ENCODE results near the gene RAB3C. TPM values are rescaled to one million over a fixed set of nuclear protein-coding genes. Genes with fewer than 3 reads are reported as not detected.
"Not testable (repeated sequence)": the region's sequence is repeated elsewhere in the genome, so short reads cannot be mapped to it uniquely, and the experiment has no call there.

RAB3C gene
- total RNA-seq, 2 donors from 2014 or later, result 2.3 to 45.2 TPM

DNA sequence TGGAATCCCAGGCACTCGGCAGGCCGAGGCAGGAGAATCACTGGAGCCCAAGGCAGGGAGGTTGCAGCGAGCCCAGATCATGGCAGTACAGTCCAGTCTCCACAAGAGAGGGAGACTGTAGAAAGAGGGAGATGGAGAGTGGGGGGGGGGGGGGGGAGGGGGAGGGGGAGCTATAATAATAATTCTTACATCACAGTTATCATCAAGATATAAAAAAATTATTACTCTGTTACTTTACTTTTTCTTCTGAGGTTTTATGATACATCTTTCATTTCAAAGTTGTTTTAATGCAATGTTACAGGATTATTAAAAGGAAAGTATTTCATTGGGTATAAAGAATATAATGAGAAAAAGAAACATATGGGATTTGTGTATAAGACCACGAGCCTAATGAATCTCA, 17.8 kb upstream of the RAB3C start:
- Histone ChIP-seq H3K27me3 (no peaks in the 10 kb centered on the region), H3K4me1 (no peaks in the 10 kb centered on the region), H3K9me3 (no peaks in the 10 kb centered on the region), H3K4me3 (no peak overlapping the region), H3K27ac (no peak overlapping the region), H3K36me3 (replicated peaks in 1 of 2; ENCODE audit: insufficient read depth in 1 of 2, low read depth in 2 of 2) (no peaks in the 10 kb centered on the region)
- WGBS, 2 donors, result 93 to 98% methylated on average over 4 of the region's 4 CpGs
- no peak for DNase-seq
- intact Hi-C loops (cut with DNase I), result no loop called here
- no peak for ATAC-seq
- TF ChIP-seq CTCF (IDR thresholded peaks at IDR 0.05), result no peak
- no peak for TF ChIP-seq POLR2A (IDR thresholded peaks at IDR 0.05)

DNA sequence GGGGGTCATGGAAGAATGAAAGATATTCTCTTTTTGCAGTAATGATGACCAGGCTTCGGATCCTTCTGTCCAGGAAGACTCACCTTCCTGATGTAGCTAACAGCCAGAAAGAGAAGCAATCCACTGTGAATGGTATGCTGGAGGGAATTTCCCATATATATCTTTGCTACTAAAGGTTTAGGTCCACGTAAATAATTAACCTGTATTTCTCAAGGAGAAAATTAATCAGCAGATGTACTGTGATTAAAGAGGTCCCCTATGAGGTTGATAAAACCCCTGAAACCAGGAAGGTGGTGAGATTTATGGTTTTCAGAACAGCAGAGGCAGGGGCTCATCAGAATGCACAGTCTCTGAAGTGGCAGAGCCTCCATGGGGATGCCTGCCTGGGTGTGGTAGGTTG, 11.4 kb upstream of the RAB3C start:
- intact Hi-C loops (cut with DNase I), result no loop called here
- no peak for TF ChIP-seq POLR2A (IDR thresholded peaks at IDR 0.05)
- no peak for TF ChIP-seq CTCF (IDR thresholded peaks at IDR 0.05)
- ATAC-seq, result no peak
- no peak overlapping the region for H3K27ac ChIP-seq
- no peak for DNase-seq
- no peak overlapping the region for H3K4me3 ChIP-seq
- H3K9me3 ChIP-seq, result no peaks in the 10 kb centered on the region
- WGBS, 2 donors, result 63 to 66% methylated on average over 2 of the region's 2 CpGs
- H3K27me3 ChIP-seq, result no peaks in the 10 kb centered on the region
- no peaks in the 10 kb centered on the region for H3K4me1 ChIP-seq
- H3K36me3 ChIP-seq (replicated peaks in 1 of 2; ENCODE audit: insufficient read depth in 1 of 2, low read depth in 2 of 2), result no peaks in the 10 kb centered on the region

- 80 to 86% methylated on average over 4 to 5 of the region's 5 CpGs for WGBS, 2 donors
- intact Hi-C loops (cut with DNase I); DNase-seq; ATAC-seq; H3K4me3 ChIP-seq; H3K4me1 ChIP-seq; H3K27me3 ChIP-seq; H3K9me3 ChIP-seq; H3K36me3 ChIP-seq (replicated peaks in 1 of 2; ENCODE audit: insufficient read depth in 1 of 2, low read depth in 2 of 2); H3K27ac ChIP-seq: not testable (repeated sequence)
Observed at GRCh38 chr5:58572973-58573372, 9.9 kb upstream of the RAB3C start.

GRCh38 chr5:58579781-58580180, 3.1 kb upstream of the RAB3C start:
- DNase-seq, result no peak
- intact Hi-C loops (cut with DNase I), result no loop called here
- no peaks in the 10 kb centered on the region for H3K27me3 ChIP-seq

GRCh38 chr5:58582019-58582802, 664 bp upstream of the RAB3C start:
- no peak for TF ChIP-seq CTCF (IDR thresholded peaks at IDR 0.05)
- TF ChIP-seq POLR2A (IDR thresholded peaks at IDR 0.05), result no peak
- Histone ChIP-seq H3K27me3 (no peaks in the 10 kb centered on the region), H3K4me1 (peaks cover 7% of the 10 kb centered on the region), H3K9me3 (no peaks in the 10 kb centered on the region), H3K36me3 (replicated peaks in 1 of 2; ENCODE audit: insufficient read depth in 1 of 2, low read depth in 2 of 2) (no peaks in the 10 kb centered on the region), H3K27ac (peak overlapping the region in 2 of 4 donors; percentile 16 to 58), H3K4me3 (peak overlapping the region; percentile 14 to 59)
- peak; percentile 29 to 70 (median 54) for DNase-seq
- peak; percentile 43 for ATAC-seq
- intact Hi-C loops (cut with DNase I), result no loop called here
- WGBS, 2 donors, result 1% methylated on average over 37 to 38 of the region's 38 CpGs

More at GRCh38 chr5:58579781-58580180, 3.1 kb upstream of the RAB3C start:
- ATAC-seq, result no peak
- Histone ChIP-seq H3K4me3 (no peak overlapping the region), H3K4me1 (peaks cover 7% of the 10 kb centered on the region), H3K36me3 (replicated peaks in 1 of 2; ENCODE audit: insufficient read depth in 1 of 2, low read depth in 2 of 2) (no peaks in the 10 kb centered on the region), H3K9me3 (no peaks in the 10 kb centered on the region), H3K27ac (no peak overlapping the region)
- 59 to 68% methylated on average over 4 of the region's 4 CpGs for WGBS, 2 donors
- no peak for TF ChIP-seq POLR2A (IDR thresholded peaks at IDR 0.05)
- no peak for TF ChIP-seq CTCF (IDR thresholded peaks at IDR 0.05)

Data from body of pancreas (tissue), 4 donors.